Neural cell (in vitro differentiated cells): ENCODE measurements around the gene GNA12.

Experiments used
- EP300 ChIP-seq: fragments of 450-650 bp; conservative IDR thresholded peaks from 2 replicates; pipeline ENCODE4 v1.6.1; 2014; ENCODE audit warnings: antibody characterized with exemption, mild to moderate bottlenecking, moderate library complexity; ENCODE audit not compliant: poor library complexity, severe bottlenecking
- EZH2 ChIP-seq: fragments of 200-600, 300-800 bp; shearing (Covaris generic), sonication (generic); IDR thresholded peaks from 2 replicates; pipeline ENCODE4 v1.6.1; 2014; ENCODE audit warnings: antibody characterized with exemption, low read length, borderline replicate concordance, mild to moderate bottlenecking; ENCODE audit not compliant: insufficient read depth, poor library complexity, severe bottlenecking
- MXI1 ChIP-seq: fragments of 450-650 bp; conservative IDR thresholded peaks from 2 replicates; pipeline ENCODE4 v1.6.1; 2014; ENCODE audit warnings: antibody characterized with exemption, mild to moderate bottlenecking; ENCODE audit not compliant: poor library complexity, severe bottlenecking
- POLR2AphosphoS5 ChIP-seq: IDR thresholded peaks from 2 replicates; pipeline ENCODE4 v1.6.1; 2012
- SMC3 ChIP-seq: fragments of 450-650 bp; conservative IDR thresholded peaks from 2 replicates; pipeline ENCODE4 v1.6.1; 2014; ENCODE audit warnings: antibody characterized with exemption, mild to moderate bottlenecking, moderate library complexity; ENCODE audit not compliant: poor library complexity
- TAF1 ChIP-seq: IDR thresholded peaks from 2 replicates; pipeline ENCODE4 v1.6.1; 2012; ENCODE audit warnings: low read depth
- TF ChIP-seq, protein P1 (sequence below): fragments of 450-650 bp; IDR thresholded peaks from 2 replicates; pipeline ENCODE4 v1.5.1; 2014; ENCODE audit warnings: antibody characterized with exemption, mild to moderate bottlenecking, moderate library complexity; ENCODE audit not compliant: poor library complexity, severe bottlenecking
- TF ChIP-seq, protein P2 (sequence below): IDR thresholded peaks from 2 replicates; pipeline ENCODE4 v1.6.1; 2012; ENCODE audit warnings: borderline replicate concordance

GRCh38 chr7:2803755-2804154 is 40.4 kb downstream of the GNA12 start:
- TF ChIP-seq SMC3 (no peak), POLR2AphosphoS5 (no peak), EZH2 (no peak), MXI1 (no peak), EP300 (no peak), TAF1 (no peak)
- TF ChIP-seq, protein P1, sequence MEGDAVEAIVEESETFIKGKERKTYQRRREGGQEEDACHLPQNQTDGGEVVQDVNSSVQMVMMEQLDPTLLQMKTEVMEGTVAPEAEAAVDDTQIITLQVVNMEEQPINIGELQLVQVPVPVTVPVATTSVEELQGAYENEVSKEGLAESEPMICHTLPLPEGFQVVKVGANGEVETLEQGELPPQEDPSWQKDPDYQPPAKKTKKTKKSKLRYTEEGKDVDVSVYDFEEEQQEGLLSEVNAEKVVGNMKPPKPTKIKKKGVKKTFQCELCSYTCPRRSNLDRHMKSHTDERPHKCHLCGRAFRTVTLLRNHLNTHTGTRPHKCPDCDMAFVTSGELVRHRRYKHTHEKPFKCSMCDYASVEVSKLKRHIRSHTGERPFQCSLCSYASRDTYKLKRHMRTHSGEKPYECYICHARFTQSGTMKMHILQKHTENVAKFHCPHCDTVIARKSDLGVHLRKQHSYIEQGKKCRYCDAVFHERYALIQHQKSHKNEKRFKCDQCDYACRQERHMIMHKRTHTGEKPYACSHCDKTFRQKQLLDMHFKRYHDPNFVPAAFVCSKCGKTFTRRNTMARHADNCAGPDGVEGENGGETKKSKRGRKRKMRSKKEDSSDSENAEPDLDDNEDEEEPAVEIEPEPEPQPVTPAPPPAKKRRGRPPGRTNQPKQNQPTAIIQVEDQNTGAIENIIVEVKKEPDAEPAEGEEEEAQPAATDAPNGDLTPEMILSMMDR: no peak
- TF ChIP-seq, protein P2, sequence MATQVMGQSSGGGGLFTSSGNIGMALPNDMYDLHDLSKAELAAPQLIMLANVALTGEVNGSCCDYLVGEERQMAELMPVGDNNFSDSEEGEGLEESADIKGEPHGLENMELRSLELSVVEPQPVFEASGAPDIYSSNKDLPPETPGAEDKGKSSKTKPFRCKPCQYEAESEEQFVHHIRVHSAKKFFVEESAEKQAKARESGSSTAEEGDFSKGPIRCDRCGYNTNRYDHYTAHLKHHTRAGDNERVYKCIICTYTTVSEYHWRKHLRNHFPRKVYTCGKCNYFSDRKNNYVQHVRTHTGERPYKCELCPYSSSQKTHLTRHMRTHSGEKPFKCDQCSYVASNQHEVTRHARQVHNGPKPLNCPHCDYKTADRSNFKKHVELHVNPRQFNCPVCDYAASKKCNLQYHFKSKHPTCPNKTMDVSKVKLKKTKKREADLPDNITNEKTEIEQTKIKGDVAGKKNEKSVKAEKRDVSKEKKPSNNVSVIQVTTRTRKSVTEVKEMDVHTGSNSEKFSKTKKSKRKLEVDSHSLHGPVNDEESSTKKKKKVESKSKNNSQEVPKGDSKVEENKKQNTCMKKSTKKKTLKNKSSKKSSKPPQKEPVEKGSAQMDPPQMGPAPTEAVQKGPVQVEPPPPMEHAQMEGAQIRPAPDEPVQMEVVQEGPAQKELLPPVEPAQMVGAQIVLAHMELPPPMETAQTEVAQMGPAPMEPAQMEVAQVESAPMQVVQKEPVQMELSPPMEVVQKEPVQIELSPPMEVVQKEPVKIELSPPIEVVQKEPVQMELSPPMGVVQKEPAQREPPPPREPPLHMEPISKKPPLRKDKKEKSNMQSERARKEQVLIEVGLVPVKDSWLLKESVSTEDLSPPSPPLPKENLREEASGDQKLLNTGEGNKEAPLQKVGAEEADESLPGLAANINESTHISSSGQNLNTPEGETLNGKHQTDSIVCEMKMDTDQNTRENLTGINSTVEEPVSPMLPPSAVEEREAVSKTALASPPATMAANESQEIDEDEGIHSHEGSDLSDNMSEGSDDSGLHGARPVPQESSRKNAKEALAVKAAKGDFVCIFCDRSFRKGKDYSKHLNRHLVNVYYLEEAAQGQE: no peak
